Neural progenitor cell (in vitro differentiated cells): ENCODE measurements around the gene KANSL1L.

Source experiments
- CTCF ChIP-seq: fragments of 200-600 bp; sonication (generic); IDR thresholded peaks from 2 replicates; pipeline ENCODE4 v1.5.1; 2017; ENCODE audit warnings: antibody characterized with exemption, mild to moderate bottlenecking
- EZH2phosphoT487 ChIP-seq: fragments of 200-600 bp; sonication (generic); IDR thresholded peaks from 2 replicates; pipeline ENCODE4 v1.6.1; 2017; ENCODE audit warnings: antibody characterized with exemption

DNA sequence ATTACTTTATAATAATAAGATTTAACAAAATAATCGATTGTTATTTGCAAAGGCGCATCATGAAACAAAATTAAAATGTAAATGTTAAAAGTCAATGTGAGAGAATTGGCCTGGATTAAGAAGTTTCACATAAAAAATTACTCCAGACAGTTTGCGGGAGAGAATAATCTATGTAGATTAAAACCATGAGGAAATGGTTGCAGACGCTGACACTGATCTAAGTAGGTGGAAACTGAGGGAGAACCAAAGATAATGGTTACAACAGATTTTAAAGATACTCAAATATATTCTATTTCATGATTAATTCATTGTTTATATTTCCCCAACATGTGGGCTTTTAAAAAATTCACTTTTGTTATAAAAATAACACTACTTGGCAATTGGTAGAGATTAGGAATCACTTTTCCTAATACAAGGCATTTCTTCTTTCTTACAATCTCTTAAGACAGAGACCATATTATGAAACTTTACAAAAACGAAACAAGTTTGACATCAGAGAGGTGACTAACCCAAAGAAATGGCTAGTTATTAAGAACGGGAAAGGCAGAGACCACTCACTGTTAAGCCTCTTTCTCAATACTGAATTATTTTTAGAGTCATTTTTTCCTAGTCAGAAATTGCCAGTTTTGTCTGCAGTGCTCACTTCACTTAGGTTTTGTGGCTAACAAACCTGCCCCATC, 1.6 kb downstream of the KANSL1L start:
- TF ChIP-seq CTCF (no peak), EZH2phosphoT487 (no peak)
